Skeletal muscle tissue (tissue), 4 donors: Measurements from ENCODE around the gene HIVEP2. TPM values are rescaled to one million over a fixed set of nuclear protein-coding genes. Genes with fewer than 3 reads are reported as not detected.
A peak's percentile ranks its signal among the peaks of the same experiment; 100 is the strongest.

Experiments used
- H3K27ac ChIP-seq: one replicate; pipeline ENCODE4 v1.7.0; 2013; ENCODE audit warnings: mild to moderate bottlenecking, low read depth, low read length, inconsistent platforms
- H3K27me3 ChIP-seq, 3 donors: one replicate each; pipeline ENCODE4 v1.7.0; 2013; ENCODE audit warnings: low read length in 3 of 3; ENCODE audit not compliant: control insufficient read depth in 3 of 3, insufficient read depth in 3 of 3
- H3K36me3 ChIP-seq, 3 donors: one replicate each; pipeline ENCODE4 v1.7.0; 2013; ENCODE audit warnings: low read length in 3 of 3; ENCODE audit not compliant: control insufficient read depth in 3 of 3, insufficient read depth in 3 of 3
- H3K4me1 ChIP-seq, 3 donors: one replicate each; pipeline ENCODE4 v1.7.0; 2013; ENCODE audit warnings: low read length in 3 of 3, mild to moderate bottlenecking in 3 of 3; ENCODE audit not compliant: control insufficient read depth in 3 of 3, insufficient read depth in 3 of 3
- H3K4me3 ChIP-seq, 3 donors: one replicate each; pipeline ENCODE4 v1.7.0; 2013; ENCODE audit warnings: low read length in 3 of 3
- H3K9ac ChIP-seq, 3 donors: one replicate each; pipeline ENCODE4 v1.7.0; 2013; ENCODE audit warnings: low read length in 3 of 3, mild to moderate bottlenecking in 3 of 3, moderate library complexity in 2 of 3, low read depth in 1 of 3
- H3K9me3 ChIP-seq, 3 donors: one replicate each; pipeline ENCODE4 v1.7.0; 2013; ENCODE audit warnings: low read length in 3 of 3; ENCODE audit not compliant: control insufficient read depth in 3 of 3
- total RNA-seq: library from RNA; depleted of rRNA; stranded (reverse); fragments of >200 nt; gene quantifications from one replicate; pipeline ENCODE4 v1.2.3, GENCODE V29; 2014
- donor health status: Osteomylitis.

The HIVEP2 gene
- total RNA-seq, 1 donor from 2014 or later: 17.7 TPM

GRCh38 chr6:142713959-142714358 is 231.0 kb downstream of the HIVEP2 start:
- Histone ChIP-seq H3K27me3 (no peaks in the 10 kb centered on the region), H3K4me1 (peaks cover 3 to 9% (median 3%) of the 10 kb centered on the region in 3 donors), H3K4me3 (no peak overlapping the region), H3K9ac (peak overlapping the region in 1 of 3 donors; percentile 33), H3K27ac (no peak overlapping the region), H3K36me3 (no peaks in the 10 kb centered on the region), H3K9me3 (peaks cover 0 to 2% (median 0%) of the 10 kb centered on the region in 3 donors)

- no peaks in the 10 kb centered on the region for H3K36me3 ChIP-seq
- no peak overlapping the region for H3K9ac ChIP-seq
- H3K9me3 ChIP-seq: no peaks in the 10 kb centered on the region
- no peaks in the 10 kb centered on the region for H3K27me3 ChIP-seq
- peaks cover 3 to 9% (median 3%) of the 10 kb centered on the region in 3 donors for H3K4me1 ChIP-seq
- H3K4me3 ChIP-seq: no peak overlapping the region
- no peak overlapping the region for H3K27ac ChIP-seq
These were observed 232.7 kb downstream of the HIVEP2 start for GRCh38 chr6:142712231-142712630.

- no peak overlapping the region for H3K9ac ChIP-seq
- H3K36me3 ChIP-seq: no peaks in the 10 kb centered on the region
- H3K27ac ChIP-seq: no peak overlapping the region
- H3K9me3 ChIP-seq: no peaks in the 10 kb centered on the region
- no peak overlapping the region for H3K4me3 ChIP-seq
- peaks cover 0 to under 1% (median 0%) of the 10 kb centered on the region in 3 donors for H3K4me1 ChIP-seq
- H3K27me3 ChIP-seq: no peaks in the 10 kb centered on the region
These were observed 236.3 kb downstream of the HIVEP2 start for GRCh38 chr6:142708651-142709050.

GRCh38 chr6:142707255-142707654 is 237.7 kb downstream of the HIVEP2 start:
- Histone ChIP-seq H3K4me1 (peaks cover 2 to 3% (median 3%) of the 10 kb centered on the region in 3 donors), H3K9me3 (no peaks in the 10 kb centered on the region), H3K27ac (no peak overlapping the region), H3K36me3 (no peaks in the 10 kb centered on the region), H3K9ac (no peak overlapping the region), H3K27me3 (no peaks in the 10 kb centered on the region), H3K4me3 (no peak overlapping the region)

GRCh38 chr6:142706210-142706609 is 238.8 kb downstream of the HIVEP2 start:
- no peaks in the 10 kb centered on the region for H3K9me3 ChIP-seq
- H3K27me3 ChIP-seq: no peaks in the 10 kb centered on the region
- H3K36me3 ChIP-seq: no peaks in the 10 kb centered on the region
- H3K4me1 ChIP-seq: peaks cover 2 to 3% (median 3%) of the 10 kb centered on the region in 3 donors
- H3K27ac ChIP-seq: no peak overlapping the region
- H3K4me3 ChIP-seq: no peak overlapping the region
- no peak overlapping the region for H3K9ac ChIP-seq

GRCh38 chr6:142705054-142705453 is 239.9 kb downstream of the HIVEP2 start:
- Histone ChIP-seq H3K36me3 (no peaks in the 10 kb centered on the region), H3K27ac (no peak overlapping the region), H3K9ac (no peak overlapping the region), H3K4me3 (no peak overlapping the region), H3K4me1 (peaks cover 2 to 3% (median 3%) of the 10 kb centered on the region in 3 donors), H3K9me3 (no peaks in the 10 kb centered on the region), H3K27me3 (no peaks in the 10 kb centered on the region)

DNA sequence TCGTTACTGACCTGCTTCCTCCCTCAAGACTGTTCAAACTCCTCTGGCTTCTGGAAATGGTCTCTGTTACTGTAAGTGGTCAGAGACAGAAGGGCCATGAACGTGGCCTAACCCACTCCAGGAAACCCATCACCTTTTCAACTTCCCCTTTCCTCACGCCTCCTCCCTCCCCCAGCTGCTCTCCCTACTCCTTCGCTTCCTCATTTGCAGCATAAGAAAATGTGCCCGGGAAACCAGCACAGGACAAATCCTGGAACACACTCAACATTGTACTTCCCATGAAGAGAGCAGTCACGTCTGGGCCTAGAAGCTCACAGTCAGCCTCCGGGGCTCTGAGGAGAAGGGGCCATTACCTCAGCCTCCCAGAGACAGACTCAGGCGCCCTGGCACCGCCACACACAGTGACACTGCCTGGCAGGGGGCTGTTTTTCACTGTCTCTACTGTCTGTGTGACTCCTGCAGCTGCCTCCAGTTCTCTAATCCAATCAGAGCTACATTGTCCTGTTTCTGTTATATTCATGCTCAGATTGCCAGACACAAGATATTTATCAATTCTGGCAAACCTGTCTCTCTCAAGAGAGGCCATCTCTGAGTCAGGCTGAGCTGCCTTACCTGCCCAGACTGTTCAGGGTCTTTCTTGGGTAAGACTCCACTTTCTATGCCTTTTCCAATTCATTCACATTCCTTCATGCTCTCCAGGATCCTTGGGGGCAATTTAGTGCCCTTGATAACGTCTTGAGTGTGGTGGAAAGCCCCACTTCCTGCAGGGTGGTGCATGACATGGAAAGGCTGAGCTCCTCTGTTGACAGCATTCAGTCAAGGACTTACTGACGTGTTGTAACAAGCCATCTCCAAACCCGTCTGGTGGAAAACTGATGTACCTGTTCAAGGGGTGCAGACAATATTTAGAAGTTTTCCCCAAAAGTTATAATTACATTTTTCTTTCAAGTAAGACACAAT is 242.2 kb downstream of the HIVEP2 start:
- peaks cover 2 to 3% (median 3%) of the 10 kb centered on the region in 3 donors for H3K4me1 ChIP-seq
- H3K27ac ChIP-seq: peak overlapping the region; percentile 9
- H3K4me3 ChIP-seq: no peak overlapping the region
- no peak overlapping the region for H3K9ac ChIP-seq
- no peaks in the 10 kb centered on the region for H3K9me3 ChIP-seq
- H3K36me3 ChIP-seq: no peaks in the 10 kb centered on the region
- no peaks in the 10 kb centered on the region for H3K27me3 ChIP-seq

Other genes with a start within 250 kb of the HIVEP2 start
- gene AIG1, start 115.7 kb upstream of the HIVEP2 start, total RNA-seq: 31.3 TPM